GM12878 (cell line): ENCODE results near the gene AXIN1. TPM values are rescaled to one million over a fixed set of nuclear protein-coding genes. Genes with fewer than 3 reads are reported as not detected.

Source experiments
- ATAC-seq: fragments of 200-7000 bp; cut with Tn5 transposase; 3 replicates; pipeline ENCODE4 v1.9.1; 2020; ENCODE audit warnings: mild to moderate bottlenecking, moderate library complexity
- BruUV-seq: library from RNA; stranded (reverse); fragments of 400-500 nt; replicated peaks from 2 replicates; lab custom pipeline; 2021; lab: Mats Ljungman, UMichigan
- CTCF ChIA-PET: fragments of 300-600 bp; sonication (Branson Sonifier 250); formaldehyde crosslinking; extraction: SDS; loops from one replicate; lab custom pipeline; 2021; ENCODE audit warnings: inconsistent platforms; lab: Yijun Ruan, JAX
- POLR2A ChIA-PET: fragments of 350-600 bp; formaldehyde crosslinking; extraction: SDS; loops from one replicate; lab custom pipeline; 2021; ENCODE audit warnings: inconsistent platforms; lab: Charles Lee
- RAD21 ChIA-PET: fragments of 300-600 bp; sonication (Branson Sonifier 250); formaldehyde crosslinking; loops from one replicate; lab custom pipeline; 2023; ENCODE audit warnings: antibody characterized with exemption; ENCODE audit not compliant: unreplicated experiment; lab: Charles Lee
- SMC1A ChIA-PET: fragments of 300-600 bp; sonication (Branson Sonifier 250); formaldehyde crosslinking; loops from one replicate; lab custom pipeline; 2023; ENCODE audit not compliant: unreplicated experiment, uncharacterized antibody; lab: Charles Lee
- DNase-seq: peaks from one replicate; pipeline ENCODE4 v3.0.0-alpha.2; 2011; ENCODE audit warnings: low read depth, low spot score
- FAIRE-seq: peaks from 3 replicates; lab custom pipeline; 2011; peaks lifted over from hg19 to GRCh38; lab: Jason Lieb, UNC
- H2AFZ ChIP-seq: 2 replicates; pipeline ENCODE4 v1.6.0; 2011; ENCODE audit warnings: low read depth, low read length, control low read depth; ENCODE audit not compliant: control insufficient read depth
- H3K27ac ChIP-seq: 2 replicates; pipeline ENCODE4 v1.5.1; 2011; ENCODE audit warnings: control low read depth; ENCODE audit not compliant: control insufficient read depth, insufficient read depth
- H3K27me3 ChIP-seq, 2 experiments: replicated peaks in 1 of 2; 2 replicates each; pipeline versions ENCODE4 v1.6.0 to v1.6.1; 2011; ENCODE audit warnings: low read length in 1 of 2; ENCODE audit not compliant: control insufficient read depth in 2 of 2, insufficient read depth in 2 of 2
- H3K36me3 ChIP-seq, 2 experiments: 2 replicates each; pipeline ENCODE4 v1.5.1; 2011; ENCODE audit warnings: low read length in 1 of 2; ENCODE audit not compliant: control insufficient read depth in 2 of 2, insufficient read depth in 2 of 2
- H3K4me1 ChIP-seq: 2 replicates; pipeline ENCODE4 v1.6.1; 2011; ENCODE audit warnings: mild to moderate bottlenecking, low read length, moderate library complexity, mixed read lengths; ENCODE audit not compliant: control insufficient read depth, insufficient read depth
- H3K4me2 ChIP-seq: 2 replicates; pipeline ENCODE4 v1.6.0; 2011; ENCODE audit warnings: control low read depth; ENCODE audit not compliant: control insufficient read depth, insufficient read depth
- H3K4me3 ChIP-seq: fragments of 200-600 bp; sonication (generic); 2 replicates; pipeline ENCODE4 v1.5.1; 2016
- H3K79me2 ChIP-seq: 2 replicates; pipeline ENCODE4 v1.6.0; 2011; ENCODE audit warnings: low read length; ENCODE audit not compliant: control insufficient read depth, insufficient read depth
- H3K9ac ChIP-seq: 2 replicates; pipeline ENCODE4 v1.8.0; 2011; ENCODE audit warnings: low read length, control low read depth, mixed read lengths; ENCODE audit not compliant: control insufficient read depth, insufficient read depth
- H3K9me3 ChIP-seq: replicated peaks from 3 replicates; pipeline ENCODE4 v1.5.1; 2011; ENCODE audit warnings: mild to moderate bottlenecking, low read length; ENCODE audit not compliant: control insufficient read depth, insufficient read depth
- H4K20me1 ChIP-seq: 2 replicates; pipeline ENCODE4 v1.6.0; 2011; ENCODE audit not compliant: control insufficient read depth, insufficient read depth
- CTCF ChIP-seq, 3 experiments: IDR thresholded peaks in 2 of 3; conservative IDR thresholded peaks in 1 of 3; 2 replicates each; pipeline ENCODE4 v1.5.1; 2011; ENCODE audit warnings: low read depth in 3 of 3, low read length in 3 of 3, mild to moderate bottlenecking in 3 of 3, control low read depth in 2 of 3, moderate library complexity in 2 of 3, inconsistent platforms in 1 of 3, mixed read lengths in 1 of 3; ENCODE audit not compliant: control insufficient read depth in 2 of 3, insufficient read depth in 1 of 3; ENCODE audit errors: extremely low read depth in 1 of 3
- PBX3 ChIP-seq: IDR thresholded peaks from 2 replicates; pipeline ENCODE4 v1.6.1; 2011; ENCODE audit warnings: mild to moderate bottlenecking, low read depth, low read length, moderate library complexity; ENCODE audit not compliant: insufficient replicate concordance
- WGBS: methylation state at CpG from one replicate; pipeline ENCODE4 v1.1.6; 2016; ENCODE audit warnings: low lambda C conversion rate; ENCODE audit not compliant: insufficient replicate concordance, insufficient coverage; ENCODE audit errors: missing lambda C conversion rate; 5-methylcytosine and 5-hydroxymethylcytosine counted together
- in situ Hi-C: fragments of 300-500 bp; cut with MboI; formaldehyde crosslinking; loops from 9 replicates; pipeline ENCODE4 v1.14.3; 2018; ENCODE audit warnings: mixed read lengths
- intact Hi-C: fragments of 100-400 bp; cut with micrococcal nuclease; formaldehyde crosslinking; loops from one replicate; pipeline ENCODE4 v1.14.2; 2022; ENCODE audit not compliant: unreplicated experiment
- polyA plus RNA-seq, 11 experiments: library from polyadenylated mRNA; depleted of rRNA in 4 of 11; unstranded in 6 of 11; stranded (reverse) in 5 of 11; fragments of >200 nt; fragmentation: Nextera tagmentation in 4 of 11; fragmentation: Illumina TruSeq in 1 of 11; extraction: Ambion mirVana in 4 of 11; extraction: Trizol in 1 of 11; gene quantifications; 1 replicate in 1 of 11; 2 replicates in 10 of 11; pipeline versions ENCODE4 v1.2.1 to v1.2.3, GENCODE V29; 2011 to 2016; ENCODE audit warnings: inconsistent platforms in 2 of 11, missing spikeins in 2 of 11, low read depth in 1 of 11
- total RNA-seq, 4 experiments: library from RNA; depleted of rRNA in 3 of 4; stranded (reverse); fragments of >200 nt in 3 of 4; fragmentation: Illumina TruSeq in 1 of 4; extraction: Trizol in 1 of 4; gene quantifications; 2 replicates each; pipeline versions ENCODE4 v1.2.1 to v1.2.3, GENCODE V29; 2013 to 2021

The AXIN1 gene
- total and polyA plus RNA-seq, 10 of the 15 experiments (the other 5 are each of a cell fraction or from before 2014, with no cell fraction given) = 0.26 to 27.1 (median 7.7) TPM

- Histone ChIP-seq H3K4me1 (no peaks in the 10 kb centered on the region), H3K27me3 (no peaks in the 10 kb centered on the region), H3K27ac (no peak overlapping the region), H2AFZ (no peak overlapping the region), H3K4me3 (no peak overlapping the region), H3K9me3 (no peaks in the 10 kb centered on the region), H3K79me2 (no peaks in the 10 kb centered on the region), H4K20me1 (no peaks in the 10 kb centered on the region)
- ChIA-PET RAD21 (interaction anchor here (1.0 kb wide), 1 partner anchor 62 kb away, joined by 3 read pairs; no protein-coding TSS in a partner anchor), SMC1A (no interaction called here), POLR2A (no interaction called here)
- in situ Hi-C loops = no loop called here
- DNase-seq (no peak), ATAC-seq (no peak), FAIRE-seq (no peak)
- BruUV-seq = no TSS peak
- WGBS = 79% methylated on average over 16 of the region's 16 CpGs
- TF ChIP-seq CTCF (IDR thresholded peaks at IDR 0.05 in 2 of 3, conservative IDR thresholded peaks at IDR 0.05 in 1 of 3; ENCODE audit: control insufficient read depth in 2 of 3, extremely low read depth in 1 of 3, insufficient read depth in 1 of 3, low read depth in 3 of 3, low read length in 3 of 3) (peak in 2 of 3 experiments; percentile 7 to 36; a peak in 3 of 6 replicates), PBX3 (no peak)
- TF ChIP-seq, all 136 proteins: peak for 1
- CTCF ChIA-PET = no interaction called here
- Histone ChIP-seq H3K4me2 (no peak overlapping the region), H3K36me3 (peaks cover 0 to 13% of the 10 kb centered on the region in 2 experiments; a peak in 2 of 4 replicates), H3K9ac (no peak overlapping the region)
- intact Hi-C loops = no loop called here
These were observed 65.2 kb downstream of the AXIN1 start for GRCh38 chr16:287298-287811.
